Left cardiac atrium (tissue), 4 donors: ENCODE data around the gene CACNB4. TPM values are rescaled to one million over a fixed set of nuclear protein-coding genes. Genes with fewer than 3 reads are reported as not detected.

Experiments
- ATAC-seq, 2 donors: fragments of 200-7000 bp; cut with Tn5 transposase; one replicate each; pipeline ENCODE4 v1.9.1; 2020; ENCODE audit warnings: mild to moderate bottlenecking in 2 of 2, moderate library complexity in 2 of 2
- DNase-seq: peaks from one replicate; pipeline ENCODE4 v3.0.0-alpha.2; 2020
- intact Hi-C, 2 donors: fragments of 100-400 bp; cut with DNase I; formaldehyde crosslinking; loops; one replicate each; pipeline versions ENCODE4 v1.14.1 to v1.15.1; 2022 to 2023
- total RNA-seq, 2 donors: library from RNA; stranded (reverse); fragmentation: NEBNext Ultra II Directional; extraction: Animal tissue kit (Norgen Biotek cat#: 25700); gene quantifications; one replicate each; pipeline ENCODE4 v1.2.1, GENCODE V29; 2021
- donor health status: DM: no; HTN: yes; CAD: no.
- donor health status: DM: no; HTN: yes; CAD: no; lungs with severe emphysema.
- donor health status: DM: yes; HTN: yes; CAD: no.
- donor health status: Dilated cardiomyopathy.

CACNB4 gene
- total RNA-seq, 2 donors from 2014 or later: 0.32 to 0.71 TPM

DNA sequence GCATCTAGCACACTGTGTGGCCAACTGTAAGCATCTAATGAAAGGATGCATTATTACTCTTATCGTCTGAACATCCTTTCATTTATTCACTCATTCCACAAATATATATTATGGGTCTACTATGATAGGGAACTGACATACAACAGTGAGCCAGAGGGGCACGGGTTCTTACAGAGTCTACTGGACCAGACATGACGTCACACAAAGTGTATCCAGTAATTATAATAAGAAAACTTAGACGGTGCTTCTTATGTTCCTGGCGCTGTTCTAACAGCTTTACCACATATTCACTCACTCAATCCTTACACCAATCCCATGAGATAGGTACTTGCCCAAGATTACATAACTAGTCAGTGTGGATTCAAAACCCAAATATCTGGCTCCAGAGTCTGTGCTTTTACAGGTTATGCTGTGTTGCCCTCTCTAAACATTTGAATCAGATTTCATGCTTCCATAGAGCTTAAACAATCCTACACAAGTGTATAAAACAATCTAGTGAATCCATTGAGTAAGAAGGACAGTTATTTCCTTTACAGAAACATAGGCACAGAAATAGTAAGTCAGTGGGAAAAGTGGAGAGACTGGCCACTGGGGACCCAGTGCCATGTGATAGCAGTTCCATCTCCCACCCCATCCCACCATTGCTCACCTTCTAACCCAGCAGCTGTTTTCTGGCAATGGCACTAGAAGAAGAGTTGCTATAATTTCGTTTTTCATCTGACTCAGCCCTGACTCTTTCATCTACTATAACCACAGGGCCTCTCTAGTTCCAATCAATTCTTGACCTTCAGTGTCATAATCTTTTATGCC is 246.4 kb downstream of the CACNB4 start:
- DNase-seq: no peak
- ATAC-seq: peak; percentile 30 to 44
- intact Hi-C loops: no loop called here

GRCh38 chr2:151851761-151852160 is 247.1 kb downstream of the CACNB4 start:
- DNase-seq (no peak), ATAC-seq (peak; percentile 84 to 87)
- intact Hi-C loops: no loop called here

DNA sequence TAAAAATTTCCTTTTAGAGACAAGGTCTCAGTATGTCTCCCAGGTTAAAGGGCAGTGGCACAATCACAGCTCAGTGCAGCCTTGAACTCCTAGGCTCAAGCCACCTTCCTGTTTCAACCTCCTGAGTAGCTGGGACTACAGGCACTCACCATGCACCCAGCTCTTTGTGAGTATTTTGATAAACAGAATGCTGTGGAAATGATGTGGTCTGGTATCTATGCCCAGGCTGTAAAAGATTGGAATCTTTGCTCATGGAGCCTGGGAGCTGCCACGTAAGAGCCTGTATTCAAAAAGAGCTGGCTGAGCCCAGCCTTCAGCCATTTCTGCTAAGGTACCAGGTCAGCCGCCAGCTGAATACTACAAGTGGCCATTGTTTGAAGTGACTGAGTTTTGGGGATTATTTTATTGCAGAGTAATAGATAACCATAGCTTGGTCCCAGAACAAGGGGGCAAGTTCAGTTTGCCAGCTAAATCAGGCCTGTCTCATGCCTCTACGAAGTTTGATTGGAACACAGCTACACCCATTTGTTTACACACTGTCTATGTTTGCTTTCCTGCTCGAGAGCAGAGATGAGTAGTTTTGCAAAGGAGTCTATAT is 249.3 kb downstream of the CACNB4 start:
- ATAC-seq (no peak), DNase-seq (no peak)
- intact Hi-C loops: no loop called here

GRCh38 chr2:151845884-151846283 is 253.0 kb downstream of the CACNB4 start:
- ATAC-seq: no peak
- DNase-seq: no peak
- intact Hi-C loops: no loop called here

DNA sequence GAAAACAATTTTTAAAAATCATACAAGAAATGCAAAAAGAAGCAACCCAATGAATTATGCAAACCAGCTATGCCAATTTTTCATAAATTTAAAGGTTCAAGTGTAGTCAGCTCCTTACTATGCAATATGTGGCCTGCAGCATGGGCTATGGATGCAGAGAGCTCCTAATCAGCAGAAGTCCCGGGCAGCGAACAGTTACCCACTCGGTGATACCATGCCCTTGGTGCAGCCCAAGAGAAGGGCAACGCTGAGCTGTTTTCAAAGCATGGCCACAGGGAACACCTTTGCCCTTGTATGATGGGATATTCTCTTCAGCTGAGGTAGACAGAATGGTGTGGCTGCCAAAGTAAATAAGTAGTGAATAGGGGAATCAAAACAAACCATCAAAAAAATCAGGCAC is 253.4 kb downstream of the CACNB4 start:
- DNase-seq: peak; percentile 26
- ATAC-seq: peak; percentile 55 to 59
- intact Hi-C loops: no loop called here

DNA sequence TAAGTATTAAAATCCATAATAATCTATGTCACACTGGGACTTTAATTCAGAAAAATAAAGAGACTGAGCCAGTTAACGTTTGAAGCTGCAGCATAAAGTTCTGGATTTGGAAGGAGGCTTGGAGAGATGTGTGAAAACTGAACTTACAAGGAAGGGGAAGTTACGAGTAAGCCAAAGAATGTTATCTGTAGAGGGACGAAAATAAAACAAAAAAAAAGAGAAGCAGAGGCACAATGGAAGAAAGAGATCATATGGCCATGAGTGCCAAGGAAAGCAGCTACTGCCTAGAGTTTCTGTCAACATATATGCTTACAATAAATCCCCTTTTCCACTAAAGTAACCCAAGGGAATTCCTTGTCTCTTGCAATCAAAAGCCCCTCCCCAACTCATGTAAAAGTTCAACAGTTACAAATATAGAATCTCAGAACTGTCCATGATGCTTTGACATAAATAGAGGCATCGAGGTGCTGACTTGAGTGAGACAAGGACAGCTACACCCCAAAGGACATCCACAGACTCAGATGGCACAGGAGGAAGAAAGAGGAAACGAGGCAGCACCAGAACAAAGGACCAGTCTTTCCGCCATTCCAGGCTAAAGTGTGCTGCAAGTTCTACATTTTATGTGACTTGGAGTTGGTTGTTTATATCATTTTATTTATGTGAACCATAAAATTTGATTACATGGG is 254.5 kb downstream of the CACNB4 start:
- no peak for DNase-seq
- intact Hi-C loops: no loop called here
- peak; percentile 71 to 73 for ATAC-seq

DNA sequence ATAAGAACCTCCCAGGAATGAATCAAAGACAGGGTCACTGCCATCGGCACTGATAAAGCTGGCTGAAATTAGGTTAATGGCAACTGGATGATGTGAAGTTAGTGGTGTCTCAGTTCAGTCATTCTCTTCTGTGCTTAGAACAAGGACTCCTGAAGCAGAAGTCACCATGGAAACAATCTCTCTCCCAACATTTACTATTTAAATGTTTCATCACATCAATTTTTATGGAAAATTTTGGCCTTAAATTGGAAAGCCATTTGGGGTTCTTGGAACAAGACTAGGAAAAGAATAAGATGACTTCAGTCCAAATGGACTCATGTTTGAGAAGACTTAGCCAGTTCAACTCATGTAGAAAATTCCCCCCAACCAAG is 255.2 kb downstream of the CACNB4 start:
- intact Hi-C loops: no loop called here
- ATAC-seq (peak; percentile 25 to 52), DNase-seq (no peak)

GRCh38 chr2:151842830-151843690 is 255.8 kb downstream of the CACNB4 start:
- intact Hi-C loops: no loop called here
- no peak for DNase-seq
- peak in 1 of 2 donors; percentile 28 for ATAC-seq

- ATAC-seq (no peak), DNase-seq (no peak)
- intact Hi-C loops: no loop called here
Observed at GRCh38 chr2:151841047-151841424, 257.8 kb downstream of the CACNB4 start.

DNA sequence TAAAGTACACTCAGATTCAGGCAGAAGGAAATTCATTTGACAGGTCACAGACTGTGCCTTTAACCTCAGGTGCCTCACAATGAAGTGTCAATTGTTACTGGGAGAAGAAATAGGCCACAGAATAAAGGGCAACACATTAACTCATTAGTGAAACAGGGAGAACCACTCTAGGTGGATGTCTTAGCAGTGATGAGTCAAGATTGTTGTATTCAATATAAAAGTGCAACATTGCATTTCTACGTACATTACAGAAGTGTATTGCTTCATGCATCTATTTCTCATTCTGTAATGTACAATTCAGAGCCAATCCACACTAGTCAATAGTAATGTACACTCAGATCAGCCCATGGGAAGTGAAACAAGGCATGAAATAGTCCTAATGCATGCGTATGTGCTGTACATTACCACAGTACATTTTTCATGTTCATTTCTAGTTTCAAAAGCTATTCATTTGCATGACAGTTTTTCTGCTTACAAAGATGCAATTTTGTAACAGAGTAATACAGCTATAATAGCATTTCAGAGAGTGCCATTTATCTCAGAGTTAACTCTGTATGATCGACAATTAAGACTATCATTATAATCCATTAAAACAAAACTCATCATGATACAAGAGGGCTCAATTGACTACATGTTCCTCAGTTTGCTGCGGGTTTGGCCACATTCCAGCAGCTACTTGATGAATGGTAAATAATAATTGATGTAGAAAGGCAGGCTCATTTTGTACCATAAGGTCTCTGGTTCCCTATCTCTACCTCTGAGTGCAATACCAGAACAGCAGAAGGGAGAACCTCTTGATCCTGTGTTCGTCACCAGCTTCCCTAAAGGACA is 258.4 kb downstream of the CACNB4 start:
- intact Hi-C loops: no loop called here
- no peak for ATAC-seq
- DNase-seq: no peak

DNA sequence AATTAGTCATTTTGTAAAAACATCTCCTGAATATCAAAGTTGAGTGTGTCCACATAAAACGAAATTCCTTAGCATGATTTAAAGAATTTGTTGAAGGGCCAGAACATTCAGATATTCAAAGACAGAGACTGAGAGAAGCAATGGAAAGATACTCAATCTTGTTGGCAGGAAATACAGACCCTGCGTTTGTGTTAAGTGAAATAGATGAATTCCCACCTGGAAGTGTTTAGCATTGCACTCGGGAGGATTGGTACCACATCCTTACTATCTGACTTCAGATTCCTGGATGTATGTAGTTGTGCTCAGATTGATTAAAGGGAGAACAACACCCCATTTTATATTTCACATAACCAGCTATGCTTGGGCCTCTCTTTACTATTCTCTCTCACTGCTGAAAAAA is 260.9 kb downstream of the CACNB4 start:
- intact Hi-C loops: no loop called here
- DNase-seq (no peak), ATAC-seq (no peak)

- DNase-seq (no peak), ATAC-seq (no peak)
- intact Hi-C loops: no loop called here
Observed at GRCh38 chr2:151833984-151834383, 264.9 kb downstream of the CACNB4 start.

DNA sequence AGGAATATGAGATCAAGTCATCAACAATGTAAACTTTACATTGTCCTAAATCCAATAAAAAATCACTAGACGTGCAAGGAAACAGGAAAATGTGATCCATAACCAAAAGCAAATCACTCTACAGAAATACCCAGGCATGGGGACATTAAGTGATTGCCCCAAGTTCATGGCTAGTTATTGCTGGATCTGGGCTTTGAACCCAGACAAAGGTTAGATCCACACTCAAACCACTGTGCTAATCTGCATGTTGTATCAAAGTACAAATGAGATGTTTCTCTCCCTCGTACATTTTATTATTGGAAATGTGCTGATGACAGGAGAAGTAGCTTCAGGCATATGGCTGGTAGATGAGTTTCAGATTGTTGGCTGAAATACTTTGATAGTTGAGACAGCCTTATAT is 267.9 kb downstream of the CACNB4 start:
- ATAC-seq (no peak), DNase-seq (no peak)
- intact Hi-C loops: no loop called here

DNA sequence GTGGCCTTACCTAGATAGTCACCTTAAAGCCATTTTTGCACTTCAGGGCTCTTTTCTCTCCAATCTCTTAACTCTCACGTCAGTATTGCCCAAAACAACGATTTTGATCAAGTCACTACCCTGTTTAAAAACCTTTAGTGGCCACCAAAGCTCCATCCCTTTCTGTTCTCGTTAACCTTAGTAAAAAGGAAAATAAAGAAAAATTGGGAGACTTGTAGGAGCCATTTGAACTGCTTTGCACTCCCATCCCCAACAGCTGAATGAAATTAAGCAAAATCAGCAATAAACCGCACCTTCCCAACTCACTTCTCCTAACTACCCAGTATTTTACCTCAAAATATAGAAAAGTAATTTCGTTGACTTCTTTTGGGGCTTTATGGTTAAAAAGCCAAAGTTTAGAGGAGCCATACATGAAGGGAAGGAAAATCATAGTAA is 269.9 kb downstream of the CACNB4 start:
- intact Hi-C loops: no loop called here
- ATAC-seq (no peak), DNase-seq (no peak)

DNA sequence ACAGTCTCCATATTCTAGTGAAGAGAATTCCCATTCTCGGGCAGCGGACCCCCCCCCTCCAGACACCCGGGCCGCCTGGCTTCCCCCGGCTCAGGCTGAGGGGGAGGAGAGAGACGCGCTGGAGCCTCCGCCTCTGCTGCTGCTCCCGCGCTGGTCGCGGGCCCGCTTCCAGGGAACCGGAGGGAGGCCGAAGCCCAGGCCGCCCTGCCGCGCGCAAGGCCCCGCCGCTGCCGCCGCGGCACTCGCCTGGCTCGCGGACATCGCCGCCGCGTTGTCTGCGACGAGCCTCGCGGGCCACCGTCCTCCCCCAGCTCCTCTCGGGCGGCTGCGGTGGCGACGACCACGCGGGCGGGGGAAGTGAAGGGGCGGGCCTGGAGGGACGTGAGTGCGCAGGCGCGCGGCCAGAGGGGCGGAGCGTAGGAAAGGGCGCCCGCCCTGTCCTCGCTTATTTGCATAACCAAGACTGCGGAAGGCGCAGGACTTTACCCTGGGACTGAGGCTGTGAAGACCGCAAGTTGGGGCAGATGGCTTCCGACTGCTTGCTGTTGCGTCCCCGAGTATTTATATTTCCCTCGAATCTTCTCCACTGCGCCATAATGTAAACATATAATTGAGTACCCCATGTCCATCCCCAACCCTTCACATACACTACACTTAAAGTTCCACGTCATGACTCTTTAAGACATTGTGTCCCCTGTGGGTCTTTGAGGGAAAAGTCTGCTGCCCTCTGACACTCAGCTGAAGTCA is 270.5 kb downstream of the CACNB4 start, which contains the start of gene ARL5A:
Gene ARL5A (minus strand): TSS at position 279 of the 747 bp plus-strand sequence. CDS start 245 bp downstream, at position 34.
- DNase-seq (peak; percentile 95), ATAC-seq (peak; percentile 98 to 99)
- intact Hi-C loops: no loop called here

DNA sequence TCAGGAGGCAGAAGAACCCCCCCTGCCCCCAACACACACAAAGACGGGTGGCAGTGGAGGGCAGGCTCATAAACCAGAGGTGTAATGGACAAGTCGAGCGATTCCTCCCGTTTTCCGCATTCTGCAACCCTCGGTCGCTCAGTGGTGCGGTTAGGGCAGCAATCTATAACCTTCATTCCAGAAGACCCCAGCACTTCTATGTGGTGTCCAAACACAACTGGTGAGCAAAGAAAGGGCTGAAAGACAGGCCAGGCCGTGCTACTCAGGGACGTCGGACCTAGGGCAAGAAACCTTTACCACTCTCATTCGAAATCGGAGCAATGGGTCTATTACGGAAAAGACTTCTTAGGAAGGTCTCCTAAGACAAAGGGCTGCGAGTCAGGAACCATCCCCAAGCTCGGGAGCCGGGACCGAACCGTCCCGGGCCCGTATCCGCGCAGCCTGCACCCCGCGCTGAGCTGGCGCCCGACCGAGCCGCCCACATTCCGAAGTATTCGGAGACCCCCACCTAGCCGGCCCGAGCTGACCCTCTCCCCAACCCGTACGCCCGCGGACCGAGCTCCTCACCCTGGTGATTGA is 271.2 kb downstream of the CACNB4 start:
- intact Hi-C loops: no loop called here
- DNase-seq: no peak

DNA sequence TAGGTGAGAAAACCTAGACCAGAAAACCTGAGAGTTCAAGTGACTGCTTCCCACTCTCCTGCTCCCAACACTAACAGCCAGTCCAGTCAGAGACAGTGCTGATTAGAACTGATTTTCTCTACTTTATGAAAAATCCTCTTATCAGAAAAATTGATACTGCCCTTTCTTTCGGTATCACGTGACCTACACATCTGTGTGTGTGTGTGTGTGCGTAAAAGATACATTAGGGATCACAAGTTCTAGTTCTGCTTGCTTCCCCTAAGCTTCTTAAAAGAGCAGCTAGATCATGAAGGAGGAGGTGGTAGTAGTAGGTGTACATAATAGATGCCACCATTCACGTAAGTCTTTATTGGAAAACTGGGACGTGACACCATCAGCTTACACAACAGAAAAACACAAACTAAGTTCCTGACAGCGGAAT is 272.1 kb downstream of the CACNB4 start:
- no peak for DNase-seq
- intact Hi-C loops: no loop called here

More for the DNA sequence above, 271.2 kb downstream of the CACNB4 start:
- ATAC-seq: peak; percentile 6 to 57

More for the DNA sequence above, 272.1 kb downstream of the CACNB4 start:
- no peak for ATAC-seq
